ENCODE results near the gene DNAL1.
A peak's percentile ranks its signal among the peaks of the same experiment; 100 is the strongest.
"Not testable (repeated sequence)": the region's sequence is repeated elsewhere in the genome, so short reads cannot be mapped to it uniquely, and the experiment has no call there.

DNAL1 gene, protein sequence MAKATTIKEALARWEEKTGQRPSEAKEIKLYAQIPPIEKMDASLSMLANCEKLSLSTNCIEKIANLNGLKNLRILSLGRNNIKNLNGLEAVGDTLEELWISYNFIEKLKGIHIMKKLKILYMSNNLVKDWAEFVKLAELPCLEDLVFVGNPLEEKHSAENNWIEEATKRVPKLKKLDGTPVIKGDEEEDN

DNA sequence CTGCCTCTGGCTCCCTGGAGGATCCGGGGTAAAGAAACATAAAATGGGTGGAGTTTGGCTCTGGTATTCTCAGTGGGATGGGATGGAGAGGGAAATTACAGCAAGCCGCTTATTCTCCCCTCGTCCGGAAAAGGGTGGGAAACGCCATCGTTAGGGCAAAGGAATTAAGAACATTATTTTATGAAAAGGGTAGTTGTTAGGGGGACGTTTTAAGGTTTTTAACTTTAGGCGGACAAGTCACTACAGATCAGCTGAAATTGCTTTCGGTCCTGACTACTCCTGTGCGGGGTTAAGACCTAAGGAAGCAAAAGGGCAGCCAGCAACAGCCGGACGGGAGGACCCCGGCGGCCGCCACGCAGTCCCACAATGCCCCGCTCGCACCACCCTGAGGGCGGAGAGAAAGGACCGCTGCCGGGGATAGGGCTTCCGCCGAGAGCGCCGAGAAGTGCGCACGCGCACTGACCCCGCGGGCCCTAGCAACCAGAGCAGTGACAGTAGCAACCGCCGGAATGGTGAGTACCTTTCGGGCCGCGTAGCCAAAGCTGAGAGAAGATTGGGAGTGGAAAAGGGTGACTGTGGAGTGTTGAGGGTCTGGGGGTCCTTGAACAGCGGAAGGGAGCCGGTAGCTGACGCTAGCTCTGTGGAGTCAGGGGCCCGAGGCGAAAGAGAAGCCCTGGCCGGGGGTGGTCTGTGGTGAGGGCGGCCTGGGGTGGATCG, at the start of gene DNAL1:
DNAL1 (plus strand) TSS at position 456 of the 717 bp plus-strand sequence; CDS start at position 510, 54 bp downstream.
- peak; percentile 87 to 91 for DNase-seq (ENCODE audit: low read depth in 2 of 2)

- DNase-seq (ENCODE audit: low read depth in 2 of 2): no peak
These were observed 45.3 kb upstream of the DNAL1 start for GRCh38 chr14:73599499-73599898.

- DNase-seq (ENCODE audit: low read depth in 2 of 2): no peak
These were observed 41.8 kb upstream of the DNAL1 start for GRCh38 chr14:73602994-73603393.

DNA sequence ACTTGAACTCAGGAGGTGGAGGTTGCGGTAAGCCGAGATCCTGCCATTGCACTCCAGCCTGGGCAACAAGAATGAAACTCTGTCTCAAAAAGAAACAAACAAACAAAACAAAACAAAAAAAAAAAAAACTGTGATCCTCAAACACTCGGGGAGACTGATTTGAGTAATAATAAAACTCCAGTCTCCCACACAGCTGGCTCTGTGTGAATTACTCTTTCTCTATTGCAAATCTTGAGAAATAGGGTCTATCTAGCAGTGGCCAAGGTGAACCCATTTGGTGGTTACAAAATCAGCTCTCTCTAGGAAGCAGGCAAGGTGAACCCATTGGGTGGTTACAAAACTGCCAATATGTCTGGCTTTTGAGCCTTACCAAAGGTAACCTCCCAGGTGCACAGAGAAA, 38.5 kb upstream of the DNAL1 start:
- no peak for DNase-seq (ENCODE audit: low read depth in 2 of 2)

GRCh38 chr14:73607241-73607640, 37.5 kb upstream of the DNAL1 start:
- DNase-seq (ENCODE audit: low read depth in 2 of 2): no peak

DNA sequence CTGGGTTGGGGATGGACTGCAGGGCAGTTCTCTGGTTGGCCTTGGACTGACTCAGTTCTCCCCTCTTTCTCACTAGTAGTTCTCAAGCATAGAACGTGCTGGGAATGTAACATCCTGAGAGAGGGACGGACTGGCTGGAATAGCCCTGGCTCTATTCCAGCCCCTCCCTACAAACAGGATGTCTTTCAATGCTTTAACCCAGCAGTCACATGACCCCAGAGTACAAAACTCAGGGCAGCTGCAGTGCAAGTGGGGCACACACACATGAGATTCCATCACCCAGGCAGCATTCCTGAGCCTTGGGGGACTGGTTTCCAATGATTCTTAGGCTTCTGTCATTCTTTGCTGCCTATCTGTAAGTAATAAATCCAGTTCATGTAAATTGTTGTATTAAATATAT, 34.1 kb upstream of the DNAL1 start:
- DNase-seq (ENCODE audit: low read depth in 2 of 2): no peak

DNA sequence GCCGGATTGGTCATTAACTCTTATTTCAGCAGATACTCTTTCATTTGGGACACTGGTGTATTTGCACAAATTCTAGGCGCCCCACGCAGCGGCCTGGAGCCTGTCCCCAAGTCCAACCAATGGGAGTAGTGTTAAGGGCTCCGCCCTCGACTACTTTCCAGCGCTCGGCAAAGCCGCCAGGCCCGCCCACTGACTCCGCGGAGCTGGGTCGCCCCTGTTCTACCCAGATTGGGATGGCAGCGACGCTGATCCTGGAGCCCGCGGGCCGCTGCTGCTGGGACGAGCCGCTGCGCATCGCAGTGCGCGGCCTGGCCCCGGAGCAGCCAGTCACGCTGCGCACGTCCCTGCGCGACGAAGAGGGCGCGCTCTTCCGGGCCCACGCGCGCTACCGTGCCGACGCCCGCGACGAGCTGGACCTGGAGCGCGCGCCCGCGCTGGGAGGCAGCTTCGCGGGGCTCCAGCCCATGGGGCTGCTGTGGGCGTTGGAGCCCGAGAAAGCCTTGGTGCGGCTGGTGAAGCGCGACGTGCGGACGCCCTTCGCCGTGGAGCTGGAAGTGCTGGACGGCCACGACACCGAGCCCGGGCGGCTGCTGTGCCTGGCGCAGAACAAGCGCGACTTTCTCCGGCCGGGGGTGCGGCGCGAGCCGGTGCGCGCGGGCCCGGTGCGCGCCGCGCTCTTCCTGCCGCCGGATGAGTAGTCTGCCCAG, 32.3 kb upstream of the DNAL1 start, which contains the start of gene ACOT6:
ACOT6 (plus strand) TSS at position 179 of the 707 bp plus-strand sequence; CDS start at position 234, 55 bp downstream.
- DNase-seq (ENCODE audit: low read depth in 2 of 2): peak; percentile 51 to 52

DNA sequence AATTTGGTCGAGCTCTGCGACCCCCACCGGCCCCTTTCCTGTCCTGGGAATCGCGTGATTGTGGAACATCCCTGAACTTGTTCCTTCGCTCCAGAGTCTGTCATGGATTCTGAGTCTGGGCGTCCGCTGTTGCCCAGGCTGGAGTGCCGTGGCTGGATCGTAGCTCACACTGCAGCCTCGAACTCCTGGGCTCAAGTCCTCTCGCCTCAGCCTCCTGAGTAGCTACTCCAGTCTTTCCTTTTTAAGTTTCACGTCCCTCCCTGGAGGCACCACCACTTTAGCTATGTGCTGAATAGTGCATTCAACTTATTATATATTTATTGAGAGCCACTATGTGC, 31.8 kb upstream of the DNAL1 start:
- no peak for DNase-seq (ENCODE audit: low read depth in 2 of 2)

- no peak for DNase-seq (ENCODE audit: low read depth in 2 of 2)
These were observed 31.3 kb upstream of the DNAL1 start for GRCh38 chr14:73613419-73613963.

- no peak for DNase-seq (ENCODE audit: low read depth in 2 of 2)
These were observed 28.0 kb upstream of the DNAL1 start for GRCh38 chr14:73616831-73617230.

GRCh38 chr14:73619524-73619923, 25.3 kb upstream of the DNAL1 start:
- DNase-seq (ENCODE audit: low read depth in 2 of 2): no peak

DNA sequence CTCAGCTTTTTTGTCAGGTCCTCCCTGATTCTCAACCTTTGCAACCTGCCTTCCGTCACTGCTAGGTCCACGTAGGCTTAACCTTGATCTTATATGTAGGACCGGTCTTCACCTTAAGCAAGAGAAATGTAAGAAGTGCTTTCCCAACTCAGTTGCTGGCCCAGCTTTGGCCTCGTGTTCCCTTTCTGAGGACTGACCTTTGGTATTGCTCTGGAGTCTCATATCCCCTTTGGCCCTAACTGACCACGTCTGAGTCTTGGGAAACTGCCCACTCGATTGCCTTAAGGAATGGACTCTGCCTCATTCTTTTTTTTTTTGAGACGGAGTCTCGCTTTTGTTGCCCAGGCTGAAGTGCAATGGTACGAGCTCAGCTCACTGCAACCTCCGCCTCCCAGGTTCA, 24.5 kb upstream of the DNAL1 start:
- no peak for DNase-seq (ENCODE audit: low read depth in 2 of 2)

GRCh38 chr14:73623504-73624054, 21.2 kb upstream of the DNAL1 start:
- no peak for DNase-seq (ENCODE audit: low read depth in 2 of 2)

- DNase-seq (ENCODE audit: low read depth in 2 of 2): no peak
These were observed 19.1 kb upstream of the DNAL1 start for GRCh38 chr14:73625706-73626105.

DNA sequence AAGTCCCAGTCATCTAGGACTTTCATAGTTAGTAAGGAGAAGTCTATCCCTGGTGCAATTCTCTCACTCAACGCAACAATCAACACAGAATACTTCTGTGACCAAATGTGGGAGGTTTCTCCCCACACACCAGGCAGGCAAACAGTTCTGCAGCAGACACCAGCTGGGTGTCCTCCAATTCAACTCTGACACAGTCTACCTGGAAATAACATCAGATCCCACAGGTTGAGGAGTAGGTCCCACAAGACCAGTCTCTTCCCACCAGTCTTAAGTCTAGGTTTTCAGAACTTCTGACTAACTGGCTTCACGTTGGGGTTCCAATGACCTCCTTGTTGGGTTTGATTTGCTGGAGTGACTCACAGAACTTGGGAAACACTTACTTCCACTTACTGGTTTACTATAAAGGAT, 17.6 kb upstream of the DNAL1 start:
- DNase-seq (ENCODE audit: low read depth in 2 of 2): no peak

- no peak for DNase-seq (ENCODE audit: low read depth in 2 of 2)
These were observed 14.6 kb upstream of the DNAL1 start for GRCh38 chr14:73630009-73630780.

GRCh38 chr14:73633116-73634010, 11.4 kb upstream of the DNAL1 start:
- peak; percentile 20 to 36 for DNase-seq (ENCODE audit: low read depth in 2 of 2)

DNA sequence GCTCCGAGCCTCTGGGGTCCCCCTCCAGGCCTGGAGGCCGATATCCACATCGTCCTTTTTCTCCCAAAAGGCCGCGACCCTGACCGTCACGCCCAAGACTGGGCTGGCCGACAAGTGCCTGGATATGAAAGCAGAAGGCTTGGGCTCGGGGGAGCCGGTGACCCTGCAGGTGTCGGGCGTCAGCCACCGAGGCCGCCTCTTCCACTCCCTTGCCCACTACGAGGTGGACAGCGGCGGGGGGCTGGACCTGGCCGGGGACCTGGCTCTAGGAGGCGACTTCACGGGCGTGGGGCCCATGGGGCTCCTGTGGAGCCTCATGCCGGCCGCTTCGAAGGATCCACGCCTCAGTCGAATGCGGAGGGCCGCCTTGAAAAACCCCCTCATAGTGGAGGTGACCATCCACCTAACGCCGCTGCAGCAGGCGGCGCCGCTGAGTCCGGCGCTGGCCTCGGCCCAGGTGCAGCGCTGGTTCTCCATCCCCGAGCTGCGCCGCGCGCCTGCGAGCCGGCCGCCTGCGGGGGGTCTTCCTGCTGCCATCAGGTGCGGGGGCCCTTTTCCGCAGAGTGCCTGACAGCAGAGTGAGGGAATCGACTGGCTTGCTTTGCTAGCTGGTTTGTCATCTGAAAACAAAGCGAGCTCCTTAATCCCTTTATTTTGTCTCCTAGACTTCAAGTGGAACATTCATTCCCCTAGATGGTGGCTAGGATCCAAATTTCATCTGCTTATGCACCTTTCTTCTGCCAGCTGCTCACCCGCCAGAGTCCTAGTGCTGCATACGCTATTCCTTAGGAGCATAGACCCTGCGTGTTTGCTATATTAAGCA, 10.6 kb upstream of the DNAL1 start:
- DNase-seq (ENCODE audit: low read depth in 2 of 2): peak in 1 of 2 donors; percentile 5

GRCh38 chr14:73636355-73636754, 8.4 kb upstream of the DNAL1 start:
- DNase-seq (ENCODE audit: low read depth in 2 of 2): not testable (repeated sequence)

DNA sequence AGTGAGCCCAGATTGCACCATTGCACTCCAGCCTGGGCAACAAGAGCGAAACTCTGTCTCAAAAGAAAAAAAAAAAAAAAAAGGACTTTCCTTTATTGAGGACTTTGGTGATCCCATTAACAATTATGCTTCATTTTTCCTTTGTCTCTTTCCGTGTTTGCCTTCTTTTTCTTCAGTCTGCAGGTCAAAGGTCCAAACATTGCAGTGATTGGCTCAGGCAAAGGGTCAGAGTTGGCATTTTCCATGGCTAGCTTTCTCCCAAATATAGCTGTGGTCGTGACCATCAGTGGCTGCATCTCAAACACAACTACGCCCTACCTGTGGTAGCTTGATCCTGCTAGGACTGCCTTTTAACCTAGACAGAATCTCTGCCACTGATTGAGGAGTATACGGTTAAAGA, 7.0 kb upstream of the DNAL1 start:
- no peak for DNase-seq (ENCODE audit: low read depth in 2 of 2)

All from stimulated activated CD8-positive, alpha-beta memory T cell treated with anti-CD3 and anti-CD28 coated beads, Interleukin-2, amount 100 ng/mL, for 48 hours (primary cell).